ENCODE measurements around the gene NELL1.

GRCh38 chr11:21179770-21180169 is 510.4 kb downstream of the NELL1 start:
- no peak for TF ChIP-seq POLR2A (IDR thresholded peaks at IDR 0.05)
- TF ChIP-seq, protein P1, sequence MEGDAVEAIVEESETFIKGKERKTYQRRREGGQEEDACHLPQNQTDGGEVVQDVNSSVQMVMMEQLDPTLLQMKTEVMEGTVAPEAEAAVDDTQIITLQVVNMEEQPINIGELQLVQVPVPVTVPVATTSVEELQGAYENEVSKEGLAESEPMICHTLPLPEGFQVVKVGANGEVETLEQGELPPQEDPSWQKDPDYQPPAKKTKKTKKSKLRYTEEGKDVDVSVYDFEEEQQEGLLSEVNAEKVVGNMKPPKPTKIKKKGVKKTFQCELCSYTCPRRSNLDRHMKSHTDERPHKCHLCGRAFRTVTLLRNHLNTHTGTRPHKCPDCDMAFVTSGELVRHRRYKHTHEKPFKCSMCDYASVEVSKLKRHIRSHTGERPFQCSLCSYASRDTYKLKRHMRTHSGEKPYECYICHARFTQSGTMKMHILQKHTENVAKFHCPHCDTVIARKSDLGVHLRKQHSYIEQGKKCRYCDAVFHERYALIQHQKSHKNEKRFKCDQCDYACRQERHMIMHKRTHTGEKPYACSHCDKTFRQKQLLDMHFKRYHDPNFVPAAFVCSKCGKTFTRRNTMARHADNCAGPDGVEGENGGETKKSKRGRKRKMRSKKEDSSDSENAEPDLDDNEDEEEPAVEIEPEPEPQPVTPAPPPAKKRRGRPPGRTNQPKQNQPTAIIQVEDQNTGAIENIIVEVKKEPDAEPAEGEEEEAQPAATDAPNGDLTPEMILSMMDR (IDR thresholded peaks at IDR 0.05) = no peak

All from body of pancreas (tissue), 4 donors.